Kidney (tissue), 14 donors: ENCODE data around the gene TRIM26. TPM values are rescaled to one million over a fixed set of nuclear protein-coding genes. Genes with fewer than 3 reads are reported as not detected.

ENCODE experiments used
- DNase-seq, 5 donors: peaks; one replicate each; pipeline ENCODE4 v3.0.0-alpha.2; 2013 to 2020
- FAIRE-seq: peaks from 2 replicates; lab custom pipeline; 2012; peaks lifted over from hg19 to GRCh38; lab: Jason Lieb, UNC
- H3K27ac ChIP-seq, 2 donors: one replicate each; pipeline ENCODE4 v1.7.0; 2013; ENCODE audit warnings: low read depth in 2 of 2, low read length in 2 of 2, inconsistent platforms in 1 of 2
- H3K27me3 ChIP-seq: one replicate; pipeline ENCODE4 v1.7.1; 2013; ENCODE audit warnings: low read length, inconsistent platforms; ENCODE audit not compliant: control insufficient read depth, insufficient read depth
- H3K36me3 ChIP-seq, 3 donors: one replicate each; pipeline versions ENCODE4 v1.7.0 to v1.7.1; 2013; ENCODE audit warnings: low read length in 3 of 3, control low read depth in 1 of 3, inconsistent platforms in 1 of 3; ENCODE audit not compliant: insufficient read depth in 3 of 3, control insufficient read depth in 2 of 3
- H3K4me1 ChIP-seq, 3 donors: one replicate each; pipeline versions ENCODE4 v1.7.0 to v1.7.1; 2013; ENCODE audit warnings: low read length in 3 of 3, inconsistent platforms in 1 of 3, low read depth in 1 of 3; ENCODE audit not compliant: control insufficient read depth in 2 of 3, insufficient read depth in 2 of 3
- H3K4me3 ChIP-seq, 3 donors: one replicate each; pipeline versions ENCODE4 v1.7.0 to v1.8.1; 2013; ENCODE audit warnings: low read length in 3 of 3, control low read depth in 1 of 3, inconsistent platforms in 1 of 3
- H3K9ac ChIP-seq, 3 donors: one replicate each; pipeline versions ENCODE4 v1.7.0 to v1.7.1; 2013; ENCODE audit warnings: low read length in 3 of 3, control low read depth in 1 of 3, inconsistent platforms in 1 of 3
- H3K9me3 ChIP-seq, 3 donors: one replicate each; pipeline versions ENCODE4 v1.7.0 to v1.7.1; 2013; ENCODE audit warnings: low read length in 3 of 3, control low read depth in 1 of 3, inconsistent platforms in 1 of 3; ENCODE audit not compliant: control insufficient read depth in 2 of 3, insufficient read depth in 1 of 3
- CTCF ChIP-seq: IDR thresholded peaks from 3 replicates; pipeline ENCODE4 v1.5.1; 2012; ENCODE audit warnings: mild to moderate bottlenecking, moderate library complexity, borderline replicate concordance; ENCODE audit not compliant: insufficient read depth; ENCODE audit errors: extremely low read depth
- intact Hi-C: fragments of 100-400 bp; cut with DNase I; formaldehyde crosslinking; loops from one replicate; pipeline ENCODE4 v1.11.1; 2022
- polyA plus RNA-seq: library from polyadenylated mRNA; stranded (reverse); fragments of 350-450 nt; fragmentation: Illumina TruSeq; extraction: RNeasy Lipid Tissue Mini Kit (QIAGEN cat#74804); gene quantifications from one replicate; pipeline ENCODE4 v1.2.3, GENCODE V29; 2014; ENCODE audit warnings: low read depth, low replicate concordance; ENCODE audit not compliant: insufficient read depth
- total RNA-seq: library from RNA; stranded (reverse); fragmentation: NEBNext Ultra II Directional; extraction: Animal tissue kit (Norgen Biotek cat#: 25700); gene quantifications from one replicate; pipeline ENCODE4 v1.2.1, GENCODE V29; 2021
- donor health status: control.
- donor health status: control.
- donor health status: control.
- donor health status: control.
- donor health status: control.
- donor health status: DM: yes; HTN: yes; CAD: no.
- donor health status: Normal renal cell carcinoma (clear cell type).

The TRIM26 gene
- total and polyA plus RNA-seq, 2 donors from 2014 or later: 28.0 to 63.9 TPM

- Histone ChIP-seq H3K27ac (no peak overlapping the region), H3K4me1 (no peaks in the 10 kb centered on the region), H3K27me3 (peaks cover 18% of the 10 kb centered on the region), H3K9ac (no peak overlapping the region), H3K9me3 (no peaks in the 10 kb centered on the region), H3K4me3 (no peak overlapping the region), H3K36me3 (peaks cover 0 to 4% (median 4%) of the 10 kb centered on the region in 3 donors)
- FAIRE-seq (no peak), DNase-seq (peak in 4 of 5 donors; percentile 53 to 74 (median 62))
- no peak for TF ChIP-seq CTCF
- intact Hi-C loops: no loop called here
Measured at GRCh38 chr6:30171677-30172471, 41.3 kb downstream of the TRIM26 start.

GRCh38 chr6:30169658-30170614 is 43.3 kb downstream of the TRIM26 start:
- Histone ChIP-seq H3K27me3 (peaks cover 16% of the 10 kb centered on the region), H3K36me3 (peaks cover 0 to 4% (median 4%) of the 10 kb centered on the region in 3 donors), H3K4me3 (no peak overlapping the region), H3K9me3 (no peaks in the 10 kb centered on the region), H3K9ac (no peak overlapping the region), H3K27ac (no peak overlapping the region), H3K4me1 (no peaks in the 10 kb centered on the region)
- TF ChIP-seq CTCF: peak; percentile 71
- FAIRE-seq (peak; percentile 68), DNase-seq (peak in 2 of 5 donors; percentile 43 to 66)
- intact Hi-C loops: no loop called here

GRCh38 chr6:30168741-30169140 is 44.5 kb downstream of the TRIM26 start:
- intact Hi-C loops: no loop called here
- DNase-seq (no peak), FAIRE-seq (no peak)
- Histone ChIP-seq H3K36me3 (peaks cover 0 to 4% (median 4%) of the 10 kb centered on the region in 3 donors), H3K4me1 (no peaks in the 10 kb centered on the region), H3K27ac (no peak overlapping the region), H3K9ac (no peak overlapping the region), H3K4me3 (no peak overlapping the region), H3K9me3 (no peaks in the 10 kb centered on the region), H3K27me3 (peaks cover 16% of the 10 kb centered on the region)
- no peak for TF ChIP-seq CTCF
